LNCAP (cell line): ENCODE results near the gene GLE1.

Source experiments
- TF ChIP-seq, protein P1 (sequence below): fragments of 450-650 bp; IDR thresholded peaks from 2 replicates; pipeline ENCODE4 v1.5.1; 2017; ENCODE audit warnings: mild to moderate bottlenecking

The GLE1 gene

DNA sequence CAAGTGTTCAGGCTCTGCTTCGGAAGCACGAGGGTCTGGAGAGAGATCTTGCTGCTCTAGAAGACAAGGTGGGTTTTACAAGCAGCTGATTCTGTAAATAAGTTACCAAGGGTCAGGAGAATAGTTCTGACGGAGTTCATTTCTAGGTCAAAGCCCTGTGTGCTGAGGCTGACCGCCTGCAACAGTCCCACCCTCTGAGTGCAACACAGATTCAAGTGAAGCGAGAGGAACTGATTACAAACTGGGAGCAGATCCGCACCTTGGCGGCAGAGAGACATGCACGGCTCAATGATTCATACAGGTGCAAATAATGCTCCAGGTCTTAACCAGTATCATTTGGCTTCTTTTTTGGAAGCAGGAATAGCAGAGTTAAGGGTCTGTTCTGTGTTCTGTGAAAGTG lies 72.7 kb downstream of the GLE1 start:
- TF ChIP-seq, protein P1, sequence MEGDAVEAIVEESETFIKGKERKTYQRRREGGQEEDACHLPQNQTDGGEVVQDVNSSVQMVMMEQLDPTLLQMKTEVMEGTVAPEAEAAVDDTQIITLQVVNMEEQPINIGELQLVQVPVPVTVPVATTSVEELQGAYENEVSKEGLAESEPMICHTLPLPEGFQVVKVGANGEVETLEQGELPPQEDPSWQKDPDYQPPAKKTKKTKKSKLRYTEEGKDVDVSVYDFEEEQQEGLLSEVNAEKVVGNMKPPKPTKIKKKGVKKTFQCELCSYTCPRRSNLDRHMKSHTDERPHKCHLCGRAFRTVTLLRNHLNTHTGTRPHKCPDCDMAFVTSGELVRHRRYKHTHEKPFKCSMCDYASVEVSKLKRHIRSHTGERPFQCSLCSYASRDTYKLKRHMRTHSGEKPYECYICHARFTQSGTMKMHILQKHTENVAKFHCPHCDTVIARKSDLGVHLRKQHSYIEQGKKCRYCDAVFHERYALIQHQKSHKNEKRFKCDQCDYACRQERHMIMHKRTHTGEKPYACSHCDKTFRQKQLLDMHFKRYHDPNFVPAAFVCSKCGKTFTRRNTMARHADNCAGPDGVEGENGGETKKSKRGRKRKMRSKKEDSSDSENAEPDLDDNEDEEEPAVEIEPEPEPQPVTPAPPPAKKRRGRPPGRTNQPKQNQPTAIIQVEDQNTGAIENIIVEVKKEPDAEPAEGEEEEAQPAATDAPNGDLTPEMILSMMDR: no peak

DNA sequence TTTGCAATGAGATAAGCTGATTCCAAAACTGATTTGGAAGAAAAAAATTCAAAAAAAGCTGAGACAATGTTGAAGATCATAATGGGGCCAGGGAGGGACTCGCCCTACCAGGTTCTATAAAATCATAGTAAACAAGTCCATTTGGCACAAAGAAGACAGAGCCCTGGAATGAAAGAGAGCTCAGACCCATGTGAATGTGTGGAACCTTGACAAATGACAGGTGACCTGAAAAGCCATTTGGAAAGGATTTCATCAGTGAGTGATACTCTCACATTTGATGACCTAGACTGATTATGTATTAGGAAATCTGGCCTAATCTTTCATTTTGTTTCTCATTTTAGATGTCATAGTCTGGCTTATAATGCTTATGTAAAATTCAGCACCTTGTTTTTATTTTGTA lies 74.7 kb downstream of the GLE1 start:
- TF ChIP-seq, protein P1: no peak

DNA sequence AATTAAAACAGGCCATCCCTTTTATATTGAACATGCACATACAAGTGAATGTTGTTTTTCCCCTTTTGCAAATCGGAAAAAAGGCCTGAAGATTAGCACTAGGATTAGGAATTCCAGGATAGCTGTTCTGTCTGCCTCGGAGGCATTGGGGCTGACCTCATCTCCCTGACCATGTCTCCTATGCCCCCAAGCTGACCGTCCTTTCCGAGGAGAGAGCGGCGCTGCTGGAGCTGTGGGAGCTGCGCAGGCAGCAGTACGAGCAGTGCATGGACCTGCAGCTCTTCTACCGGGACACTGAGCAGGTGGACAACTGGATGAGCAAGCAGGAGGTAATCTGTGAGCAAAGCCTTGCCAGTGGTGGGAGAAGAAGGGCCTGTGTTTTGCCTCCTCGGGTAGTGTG lies 76.2 kb downstream of the GLE1 start:
- TF ChIP-seq, protein P1: no peak

DNA sequence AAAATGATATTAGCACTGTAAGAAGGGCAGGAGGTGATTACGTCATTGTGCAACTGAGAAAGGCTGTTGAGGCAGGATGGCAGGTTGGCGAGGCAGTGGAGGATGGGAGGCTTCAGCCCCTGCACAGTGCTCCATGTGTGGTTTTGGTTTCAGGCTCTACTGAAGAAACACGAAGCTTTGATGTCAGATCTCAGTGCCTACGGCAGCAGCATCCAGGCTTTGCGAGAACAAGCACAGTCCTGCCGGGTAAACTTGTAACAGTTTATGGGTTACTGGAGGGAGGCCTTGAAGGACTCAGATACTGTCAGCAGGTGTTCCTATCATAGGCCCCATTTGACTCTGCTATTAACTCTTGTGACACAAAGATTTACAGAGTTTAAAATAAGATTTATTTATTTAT lies 82.9 kb downstream of the GLE1 start:
- TF ChIP-seq, protein P1: no peak

DNA sequence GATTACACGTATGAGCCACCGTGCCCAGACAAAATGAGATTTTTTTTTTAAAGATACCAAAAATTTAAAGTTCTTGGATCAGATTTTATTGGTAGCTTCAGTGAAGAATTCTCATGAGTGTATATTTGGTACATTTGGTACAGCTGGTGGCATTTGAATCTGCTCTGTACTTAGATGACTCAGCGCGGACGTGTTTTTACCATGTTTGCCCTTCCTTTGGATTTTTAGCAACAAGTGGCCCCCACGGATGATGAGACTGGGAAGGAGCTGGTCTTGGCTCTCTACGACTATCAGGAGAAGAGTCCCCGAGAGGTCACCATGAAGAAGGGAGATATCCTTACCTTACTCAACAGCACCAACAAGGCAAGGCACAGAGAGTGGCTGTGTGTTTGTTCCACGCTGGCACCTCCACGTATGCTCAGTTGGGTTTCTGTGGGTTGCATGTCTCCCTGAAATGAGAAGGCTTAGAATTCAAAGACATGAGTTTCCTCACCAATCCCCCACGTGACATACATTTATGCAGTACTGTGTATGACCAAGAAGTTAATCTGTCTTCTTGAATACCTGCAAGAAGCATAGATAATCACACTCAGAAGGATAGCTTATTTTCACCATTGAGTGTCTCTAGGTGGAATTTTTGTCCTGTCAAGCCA lies 84.2 kb downstream of the GLE1 start:
- TF ChIP-seq, protein P1: no peak
